DMS53 treated with DMSO at 0.1 percent for 48 hours (cell line): ENCODE data around the gene TMEM258.

Source experiments
- DNase-seq: peaks from one replicate; lab custom pipeline; 2025; ENCODE audit not compliant: unreplicated experiment; lab: John Stamatoyannopoulos, UW

TMEM258 gene

GRCh38 chr11:61797263-61797944, 5.0 kb upstream of the TMEM258 start:
- DNase-seq: peak; percentile 67

GRCh38 chr11:61795876-61796526, 3.6 kb upstream of the TMEM258 start:
- no peak for DNase-seq

GRCh38 chr11:61795459-61795858, 3.1 kb upstream of the TMEM258 start:
- no peak for DNase-seq

GRCh38 chr11:61794579-61794978, 2.2 kb upstream of the TMEM258 start:
- DNase-seq: no peak

GRCh38 chr11:61793829-61794204, 1.4 kb upstream of the TMEM258 start:
- no peak for DNase-seq

GRCh38 chr11:61793083-61793828, 857 bp upstream of the TMEM258 start:
- peak; percentile 36 for DNase-seq

- peak; percentile 25 for DNase-seq
These were observed 576 bp downstream of the TMEM258 start for GRCh38 chr11:61791737-61792309.

- peak; percentile 10 for DNase-seq
These were observed 4.4 kb downstream of the TMEM258 start for GRCh38 chr11:61787928-61788491.

GRCh38 chr11:61785837-61786402, 6.5 kb downstream of the TMEM258 start:
- no peak for DNase-seq

- no peak for DNase-seq
These were observed 7.9 kb downstream of the TMEM258 start for GRCh38 chr11:61784506-61784805.

GRCh38 chr11:61783717-61784505, 8.5 kb downstream of the TMEM258 start:
- no peak for DNase-seq

- DNase-seq: no peak
These were observed 9.6 kb downstream of the TMEM258 start for GRCh38 chr11:61782841-61783240.

GRCh38 chr11:61782299-61782698, 10.1 kb downstream of the TMEM258 start:
- no peak for DNase-seq

- no peak for DNase-seq
These were observed 10.8 kb downstream of the TMEM258 start for GRCh38 chr11:61781585-61781984.

- DNase-seq: no peak
These were observed 11.7 kb downstream of the TMEM258 start for GRCh38 chr11:61780581-61781162.

GRCh38 chr11:61779666-61780525, 12.5 kb downstream of the TMEM258 start:
- DNase-seq: no peak

GRCh38 chr11:61778920-61779650, 13.3 kb downstream of the TMEM258 start:
- no peak for DNase-seq

- no peak for DNase-seq
These were observed 14.0 kb downstream of the TMEM258 start for GRCh38 chr11:61778357-61778886.
